GM12878 (cell line): ENCODE measurements around the gene KANK4. TPM values are rescaled to one million over a fixed set of nuclear protein-coding genes. Genes with fewer than 3 reads are reported as not detected.

Experiments
- ATAC-seq: fragments of 200-7000 bp; cut with Tn5 transposase; 3 replicates; pipeline ENCODE4 v1.9.1; 2020; ENCODE audit warnings: mild to moderate bottlenecking, moderate library complexity
- BruUV-seq: library from RNA; stranded (reverse); fragments of 400-500 nt; replicated peaks from 2 replicates; lab custom pipeline; 2021; lab: Mats Ljungman, UMichigan
- CTCF ChIA-PET: fragments of 300-600 bp; sonication (Branson Sonifier 250); formaldehyde crosslinking; extraction: SDS; loops from one replicate; lab custom pipeline; 2021; ENCODE audit warnings: inconsistent platforms; lab: Yijun Ruan, JAX
- POLR2A ChIA-PET: fragments of 350-600 bp; formaldehyde crosslinking; extraction: SDS; loops from one replicate; lab custom pipeline; 2021; ENCODE audit warnings: inconsistent platforms; lab: Charles Lee
- RAD21 ChIA-PET: fragments of 300-600 bp; sonication (Branson Sonifier 250); formaldehyde crosslinking; loops from one replicate; lab custom pipeline; 2023; ENCODE audit warnings: antibody characterized with exemption; ENCODE audit not compliant: unreplicated experiment; lab: Charles Lee
- SMC1A ChIA-PET: fragments of 300-600 bp; sonication (Branson Sonifier 250); formaldehyde crosslinking; loops from one replicate; lab custom pipeline; 2023; ENCODE audit not compliant: unreplicated experiment, uncharacterized antibody; lab: Charles Lee
- DNase-seq: peaks from one replicate; pipeline ENCODE4 v3.0.0-alpha.2; 2011; ENCODE audit warnings: low read depth, low spot score
- FAIRE-seq: peaks from 3 replicates; lab custom pipeline; 2011; peaks lifted over from hg19 to GRCh38; lab: Jason Lieb, UNC
- H2AFZ ChIP-seq: 2 replicates; pipeline ENCODE4 v1.6.0; 2011; ENCODE audit warnings: low read depth, low read length, control low read depth; ENCODE audit not compliant: control insufficient read depth
- H3K27ac ChIP-seq: 2 replicates; pipeline ENCODE4 v1.5.1; 2011; ENCODE audit warnings: control low read depth; ENCODE audit not compliant: control insufficient read depth, insufficient read depth
- H3K27me3 ChIP-seq, 2 experiments: replicated peaks in 1 of 2; 2 replicates each; pipeline versions ENCODE4 v1.6.0 to v1.6.1; 2011; ENCODE audit warnings: low read length in 1 of 2; ENCODE audit not compliant: control insufficient read depth in 2 of 2, insufficient read depth in 2 of 2
- H3K36me3 ChIP-seq, 2 experiments: 2 replicates each; pipeline ENCODE4 v1.5.1; 2011; ENCODE audit warnings: low read length in 1 of 2; ENCODE audit not compliant: control insufficient read depth in 2 of 2, insufficient read depth in 2 of 2
- H3K4me1 ChIP-seq: 2 replicates; pipeline ENCODE4 v1.6.1; 2011; ENCODE audit warnings: mild to moderate bottlenecking, low read length, moderate library complexity, mixed read lengths; ENCODE audit not compliant: control insufficient read depth, insufficient read depth
- H3K4me2 ChIP-seq: 2 replicates; pipeline ENCODE4 v1.6.0; 2011; ENCODE audit warnings: control low read depth; ENCODE audit not compliant: control insufficient read depth, insufficient read depth
- H3K4me3 ChIP-seq: fragments of 200-600 bp; sonication (generic); 2 replicates; pipeline ENCODE4 v1.5.1; 2016
- H3K79me2 ChIP-seq: 2 replicates; pipeline ENCODE4 v1.6.0; 2011; ENCODE audit warnings: low read length; ENCODE audit not compliant: control insufficient read depth, insufficient read depth
- H3K9ac ChIP-seq: 2 replicates; pipeline ENCODE4 v1.8.0; 2011; ENCODE audit warnings: low read length, control low read depth, mixed read lengths; ENCODE audit not compliant: control insufficient read depth, insufficient read depth
- H3K9me3 ChIP-seq: replicated peaks from 3 replicates; pipeline ENCODE4 v1.5.1; 2011; ENCODE audit warnings: mild to moderate bottlenecking, low read length; ENCODE audit not compliant: control insufficient read depth, insufficient read depth
- H4K20me1 ChIP-seq: 2 replicates; pipeline ENCODE4 v1.6.0; 2011; ENCODE audit not compliant: control insufficient read depth, insufficient read depth
- BCL3 ChIP-seq: IDR thresholded peaks from 2 replicates; pipeline ENCODE4 v1.6.1; 2011; ENCODE audit warnings: borderline replicate concordance, low read depth, mild to moderate bottlenecking, moderate library complexity, low read length; ENCODE audit not compliant: insufficient read depth, poor library complexity, severe bottlenecking
- CUX1 ChIP-seq: IDR thresholded peaks from 2 replicates; pipeline ENCODE4 v1.6.1; 2012; ENCODE audit warnings: improper control_type of control experiment, low read depth, low read length; ENCODE audit not compliant: insufficient replicate concordance
- E2F8 ChIP-seq: fragments of 450-650 bp; IDR thresholded peaks from 2 replicates; pipeline ENCODE4 v1.6.1; 2018; ENCODE audit warnings: mild to moderate bottlenecking, low read depth, moderate library complexity; ENCODE audit not compliant: partially characterized antibody
- EED ChIP-seq: sonication (generic); IDR thresholded peaks from 2 replicates; pipeline ENCODE4 v1.6.1; 2016; ENCODE audit warnings: antibody characterized with exemption, low read depth
- FOXK2 ChIP-seq: fragments of 450-650 bp; IDR thresholded peaks from 2 replicates; pipeline ENCODE4 v1.6.1; 2017; ENCODE audit warnings: mild to moderate bottlenecking, moderate library complexity
- NFXL1 ChIP-seq: fragments of 450-650 bp; IDR thresholded peaks from 2 replicates; pipeline ENCODE4 v1.6.1; 2017; ENCODE audit warnings: antibody characterized with exemption, mild to moderate bottlenecking, borderline replicate concordance
- PAX5 ChIP-seq: IDR thresholded peaks from 2 replicates; pipeline ENCODE4 v1.6.1; 2011; ENCODE audit warnings: low read depth, low read length, borderline replicate concordance
- SIX5 ChIP-seq: IDR thresholded peaks from 2 replicates; pipeline ENCODE4 v1.6.1; 2011; ENCODE audit warnings: mild to moderate bottlenecking, low read depth, low read length, moderate library complexity; ENCODE audit not compliant: severe bottlenecking
- SMAD1 ChIP-seq: fragments of 450-650 bp; IDR thresholded peaks from 2 replicates; pipeline ENCODE4 v1.6.1; 2018; ENCODE audit warnings: mild to moderate bottlenecking, low read depth; ENCODE audit not compliant: partially characterized antibody
- SREBF2 ChIP-seq: IDR thresholded peaks from 2 replicates; pipeline ENCODE4 v1.6.1; 2012; ENCODE audit warnings: mild to moderate bottlenecking, low read length
- SUZ12 ChIP-seq: fragments of 200-600 bp; sonication (generic); IDR thresholded peaks from one replicate; pipeline ENCODE4 v1.6.1; 2018; ENCODE audit warnings: antibody characterized with exemption, mild to moderate bottlenecking; ENCODE audit not compliant: unreplicated experiment
- TCF3 ChIP-seq: IDR thresholded peaks from 2 replicates; pipeline ENCODE4 v1.6.1; 2012; ENCODE audit warnings: low read depth, mild to moderate bottlenecking, low read length, borderline replicate concordance; ENCODE audit not compliant: insufficient read depth
- TCF7 ChIP-seq: IDR thresholded peaks from 2 replicates; pipeline ENCODE4 v1.6.1; 2014; ENCODE audit warnings: antibody characterized with exemption, borderline replicate concordance
- ZNF622 ChIP-seq: fragments of 450-650 bp; IDR thresholded peaks from 2 replicates; pipeline ENCODE4 v1.6.1; 2017; ENCODE audit warnings: mild to moderate bottlenecking, inconsistent platforms
- WGBS: methylation state at CpG from one replicate; pipeline ENCODE4 v1.1.6; 2016; ENCODE audit warnings: low lambda C conversion rate; ENCODE audit not compliant: insufficient replicate concordance, insufficient coverage; ENCODE audit errors: missing lambda C conversion rate; 5-methylcytosine and 5-hydroxymethylcytosine counted together
- in situ Hi-C: fragments of 300-500 bp; cut with MboI; formaldehyde crosslinking; loops from 9 replicates; pipeline ENCODE4 v1.14.3; 2018; ENCODE audit warnings: mixed read lengths
- intact Hi-C: fragments of 100-400 bp; cut with micrococcal nuclease; formaldehyde crosslinking; loops from one replicate; pipeline ENCODE4 v1.14.2; 2022; ENCODE audit not compliant: unreplicated experiment
- polyA plus RNA-seq, 11 experiments: library from polyadenylated mRNA; depleted of rRNA in 4 of 11; unstranded in 6 of 11; stranded (reverse) in 5 of 11; fragments of >200 nt; fragmentation: Nextera tagmentation in 4 of 11; fragmentation: Illumina TruSeq in 1 of 11; extraction: Ambion mirVana in 4 of 11; extraction: Trizol in 1 of 11; gene quantifications; 1 replicate in 1 of 11; 2 replicates in 10 of 11; pipeline versions ENCODE4 v1.2.1 to v1.2.3, GENCODE V29; 2011 to 2016; ENCODE audit warnings: inconsistent platforms in 2 of 11, missing spikeins in 2 of 11, low read depth in 1 of 11
- total RNA-seq, 4 experiments: library from RNA; depleted of rRNA in 3 of 4; stranded (reverse); fragments of >200 nt in 3 of 4; fragmentation: Illumina TruSeq in 1 of 4; extraction: Trizol in 1 of 4; gene quantifications; 2 replicates each; pipeline versions ENCODE4 v1.2.1 to v1.2.3, GENCODE V29; 2013 to 2021

KANK4 gene
- total and polyA plus RNA-seq, 10 of the 15 experiments (the other 5 are each of a cell fraction or from before 2014, with no cell fraction given) = not detected

- POLR2A ChIA-PET = no interaction called here
- no peaks in the 10 kb centered on the region for H3K36me3 ChIP-seq
- H3K9ac ChIP-seq = no peak overlapping the region
- in situ Hi-C loops (no loop called here), intact Hi-C loops (no loop called here)
- H4K20me1 ChIP-seq = no peaks in the 10 kb centered on the region
- ATAC-seq (no peak), DNase-seq (no peak), FAIRE-seq (no peak)
- no peaks in the 10 kb centered on the region for H3K4me1 ChIP-seq
- SMC1A ChIA-PET = no interaction called here
- no peak overlapping the region for H3K27ac ChIP-seq
- no peaks in the 10 kb centered on the region for H3K9me3 ChIP-seq
- WGBS = 60% methylated on average over 13 of the region's 13 CpGs
- no peaks in the 10 kb centered on the region for H3K79me2 ChIP-seq
- H3K4me2 ChIP-seq = no peak overlapping the region
- CTCF ChIA-PET = no interaction called here
- no peaks in the 10 kb centered on the region; a peak in 1 of 4 replicates for H3K27me3 ChIP-seq
- BruUV-seq = no TSS peak
- H3K4me3 ChIP-seq = no peak overlapping the region
- RAD21 ChIA-PET = no interaction called here
- no peak overlapping the region for H2AFZ ChIP-seq
- TF ChIP-seq FOXK2 = no peak
- no peak for TF ChIP-seq CUX1
- TF ChIP-seq TCF3 = no peak
- no peak for TF ChIP-seq TCF7
- no peak for TF ChIP-seq NFXL1
- no peak for TF ChIP-seq SMAD1
- no peak for TF ChIP-seq EED
- no peak for TF ChIP-seq PAX5
- TF ChIP-seq SREBF2 = no peak
- TF ChIP-seq SUZ12 = no peak
- TF ChIP-seq BCL3 = no peak
- TF ChIP-seq SIX5 = no peak
- TF ChIP-seq E2F8 = no peak
- no peak for TF ChIP-seq ZNF622
These were observed 55.4 kb downstream of the KANK4 start for GRCh38 chr1:62263814-62264353.
